SK-N-SH (cell line): ENCODE data around the gene SRPK1. TPM values are rescaled to one million over a fixed set of nuclear protein-coding genes. Genes with fewer than 3 reads are reported as not detected.

Experiments
- CTCF ChIA-PET: fragments of 300-600, 350-600 bp; formaldehyde crosslinking; extraction: SDS; loops from one replicate; lab custom pipeline; 2021; lab: Yijun Ruan, JAX
- POLR2A ChIA-PET: fragments of 350-600 bp; sonication (Branson Sonifier 250); formaldehyde crosslinking; extraction: SDS; loops from one replicate; lab custom pipeline; 2020; ENCODE audit warnings: antibody characterized with exemption, inconsistent platforms; lab: Yijun Ruan, JAX
- DNase-seq: peaks from one replicate; pipeline ENCODE4 v3.0.0; 2012
- H2AFZ ChIP-seq: fragments of 200-600 bp; sonication (generic); 2 replicates; pipeline ENCODE4 v1.8.1; 2016; ENCODE audit warnings: antibody characterized with exemption, mild to moderate bottlenecking, low read depth
- H3F3A ChIP-seq: fragments of 200-600 bp; sonication (generic); replicated peaks from 2 replicates; pipeline ENCODE3; 2016; ENCODE audit warnings: antibody characterized with exemption, mild to moderate bottlenecking; ENCODE audit not compliant: insufficient read depth
- H3K27ac ChIP-seq, 2 experiments: fragments of 200-500 bp in 1 of 2; fragments of 200-600 bp in 1 of 2; sonication (Bioruptor generic) in 1 of 2; sonication (generic), shearing (Covaris generic) in 1 of 2; 2 replicates each; pipeline versions ENCODE4 v1.5.1 to v1.6.1; 2014 to 2016; ENCODE audit warnings: low read depth in 2 of 2, inconsistent platforms in 1 of 2, low read length in 1 of 2, mild to moderate bottlenecking in 1 of 2, mixed read lengths in 1 of 2
- H3K27me3 ChIP-seq: fragments of 200-600 bp; sonication (generic), shearing (Covaris generic); 2 replicates; pipeline ENCODE4 v1.6.1; 2016; ENCODE audit warnings: mixed run types; ENCODE audit not compliant: insufficient read depth
- H3K36me3 ChIP-seq, 2 experiments: fragments of 200-500 bp in 1 of 2; fragments of 200-600 bp in 1 of 2; sonication (Bioruptor generic) in 1 of 2; sonication (generic) in 1 of 2; replicated peaks in 1 of 2; 2 replicates each; pipeline versions ENCODE3 to v1.5.1; 2014 to 2016; ENCODE audit warnings: low read length in 1 of 2, mild to moderate bottlenecking in 1 of 2; ENCODE audit not compliant: insufficient read depth in 2 of 2, control insufficient read depth in 1 of 2
- H3K4me1 ChIP-seq, 2 experiments: fragments of 200-500 bp in 1 of 2; fragments of 200-600 bp in 1 of 2; sonication (Bioruptor generic) in 1 of 2; sonication (generic), shearing (Covaris generic) in 1 of 2; 2 replicates each; pipeline versions ENCODE4 v1.5.1 to v1.6.1; 2014 to 2016; ENCODE audit warnings: low read depth in 1 of 2, low read length in 1 of 2, mixed run types in 1 of 2; ENCODE audit not compliant: insufficient read depth in 2 of 2, control insufficient read depth in 1 of 2
- H3K4me2 ChIP-seq: fragments of 200-600 bp; sonication (generic), shearing (Covaris generic); 2 replicates; pipeline ENCODE4 v1.6.1; 2017; ENCODE audit warnings: mixed run types
- H3K4me3 ChIP-seq, 2 experiments: fragments of 200-500 bp in 1 of 2; fragments of 200-600 bp in 1 of 2; sonication (Bioruptor generic) in 1 of 2; sonication (generic), shearing (Covaris generic) in 1 of 2; 2 replicates each; pipeline versions ENCODE4 v1.5.1 to v1.8.1; 2014 to 2016; ENCODE audit warnings: low read depth in 2 of 2, inconsistent platforms in 1 of 2, low read length in 1 of 2, mild to moderate bottlenecking in 1 of 2, mixed read lengths in 1 of 2, moderate library complexity in 1 of 2
- H3K79me2 ChIP-seq: fragments of 200-600 bp; sonication (generic); 2 replicates; pipeline ENCODE4 v1.8.1; 2017; ENCODE audit warnings: mild to moderate bottlenecking; ENCODE audit not compliant: insufficient read depth
- H3K9ac ChIP-seq: fragments of 200-600 bp; sonication (generic); 2 replicates; pipeline ENCODE4 v1.6.1; 2017; ENCODE audit warnings: mixed run types
- H3K9me2 ChIP-seq: fragments of 200-600 bp; sonication (generic); 2 replicates; pipeline ENCODE4 v1.6.1; 2017; ENCODE audit warnings: mixed run types
- H3K9me3 ChIP-seq: fragments of 200-600 bp; sonication (generic); 2 replicates; pipeline ENCODE4 v1.6.1; 2017; ENCODE audit warnings: mixed run types, mild to moderate bottlenecking, moderate library complexity
- H4K20me1 ChIP-seq: fragments of 200-600 bp; sonication (generic); 2 replicates; pipeline ENCODE4 v1.6.1; 2017; ENCODE audit warnings: mild to moderate bottlenecking, mixed run types; ENCODE audit not compliant: insufficient read depth
- CHD2 ChIP-seq: fragments of 150-350 bp; IDR thresholded peaks from 2 replicates; pipeline ENCODE4 v1.6.1; 2018; ENCODE audit warnings: low read length; ENCODE audit not compliant: partially characterized antibody
- ELF1 ChIP-seq: IDR thresholded peaks from 2 replicates; pipeline ENCODE4 v1.4.0; 2012
- EP300 ChIP-seq, 2 experiments: IDR thresholded peaks; 2 replicates each; pipeline versions ENCODE4 v1.4.0 to v1.6.1; 2012; ENCODE audit warnings: borderline replicate concordance in 1 of 2, low read depth in 1 of 2, low read length in 1 of 2
- EZH2phosphoT487 ChIP-seq: fragments of 200-600 bp; sonication (generic); IDR thresholded peaks from 2 replicates; pipeline ENCODE4 v1.6.1; 2017; ENCODE audit warnings: low read depth, mixed run types, mild to moderate bottlenecking, antibody characterized with exemption, moderate library complexity, borderline replicate concordance
- FOSL2 ChIP-seq: IDR thresholded peaks from 2 replicates; pipeline ENCODE4 v1.4.0; 2012; ENCODE audit warnings: low read depth, mild to moderate bottlenecking, moderate library complexity, borderline replicate concordance
- FOXJ3 ChIP-seq: sonication (generic); formaldehyde crosslinking; IDR thresholded peaks from 2 replicates; pipeline ENCODE4 v1.5.1; 2020; ENCODE audit warnings: mild to moderate bottlenecking, missing genetic modification reagents
- GATA2 ChIP-seq: sonication (generic); formaldehyde crosslinking; IDR thresholded peaks from 2 replicates; pipeline ENCODE4 v1.5.0; 2020; ENCODE audit warnings: mild to moderate bottlenecking, missing genetic modification reagents
- JUND ChIP-seq: IDR thresholded peaks from 2 replicates; pipeline ENCODE4 v1.4.0; 2012
- MXI1 ChIP-seq: IDR thresholded peaks from 2 replicates; pipeline ENCODE4 v1.6.1; 2012; ENCODE audit warnings: mild to moderate bottlenecking, low read depth, low read length, improper control_type of control experiment
- RAD21 ChIP-seq: IDR thresholded peaks from 2 replicates; pipeline ENCODE4 v1.6.1; 2012; ENCODE audit warnings: mild to moderate bottlenecking, low read length
- RXRA ChIP-seq: IDR thresholded peaks from 2 replicates; pipeline ENCODE4 v1.4.0; 2012; ENCODE audit warnings: low read depth, mild to moderate bottlenecking, borderline replicate concordance
- SMC3 ChIP-seq: IDR thresholded peaks from 2 replicates; pipeline ENCODE4 v1.6.1; 2012; ENCODE audit warnings: low read depth, low read length, improper control_type of control experiment
- TAF1 ChIP-seq: IDR thresholded peaks from 2 replicates; pipeline ENCODE4 v1.6.1; 2012; ENCODE audit warnings: low read depth, mild to moderate bottlenecking, low read length, moderate library complexity, borderline replicate concordance
- YY1 ChIP-seq: IDR thresholded peaks from 2 replicates; pipeline ENCODE4 v1.4.0; 2012; ENCODE audit warnings: low read depth, mild to moderate bottlenecking
- WGBS: methylation state at CpG from one replicate; pipeline ENCODE4 v1.1.6; 2017; ENCODE audit warnings: low lambda C conversion rate; 5-methylcytosine and 5-hydroxymethylcytosine counted together
- polyA plus RNA-seq, 3 experiments: library from polyadenylated mRNA; depleted of rRNA; stranded (reverse); fragments of >200 nt; gene quantifications; 2 replicates each; pipeline ENCODE4 v1.2.3, GENCODE V29; 2012
- TF ChIP-seq, protein P1 (sequence below): IDR thresholded peaks from 2 replicates; pipeline ENCODE4 v1.6.1; 2012; ENCODE audit warnings: mild to moderate bottlenecking, low read depth, low read length, moderate library complexity
- TF ChIP-seq, protein P2 (sequence below): fragments of 150-350 bp; IDR thresholded peaks from 2 replicates; pipeline ENCODE4 v1.6.1; 2016; ENCODE audit warnings: mild to moderate bottlenecking, low read depth, low read length
- TF ChIP-seq, protein P3 (sequence below): IDR thresholded peaks from 2 replicates; pipeline ENCODE4 v1.4.0; 2012; ENCODE audit warnings: low read depth, borderline replicate concordance
- TF ChIP-seq, protein P4 (sequence below): IDR thresholded peaks from 2 replicates; pipeline ENCODE4 v1.4.0; 2012; ENCODE audit warnings: low read depth
- TF ChIP-seq, protein P5 (sequence below): fragments of 200-600 bp; sonication (generic); IDR thresholded peaks from 2 replicates; pipeline ENCODE4 v1.6.1; 2017; ENCODE audit warnings: antibody characterized with exemption, mild to moderate bottlenecking, moderate library complexity

Gene SRPK1
- polyA plus RNA-seq, 1 of the 3 experiments (the other 2 are of a cell fraction): 10.6 TPM

DNA sequence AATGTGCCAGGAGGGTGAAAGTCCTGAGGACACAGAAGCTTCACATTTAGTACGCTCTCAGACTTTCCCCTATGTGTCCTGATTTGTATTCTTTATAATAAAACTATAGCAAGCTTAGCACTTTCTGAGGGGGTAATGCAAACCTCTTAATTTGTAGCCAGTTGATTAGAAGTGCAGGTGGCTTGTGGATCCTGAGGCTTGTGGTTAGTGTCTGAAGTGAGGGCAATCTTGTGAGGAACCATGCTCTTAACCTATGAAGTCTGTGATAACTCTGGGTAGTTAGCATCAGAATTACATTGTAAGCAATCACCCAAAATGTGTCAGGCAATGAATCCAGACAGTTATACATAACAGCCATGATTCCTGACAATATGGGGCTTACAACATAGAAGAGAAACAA lies 64.6 kb downstream of the SRPK1 start:
- no peak for TF ChIP-seq YY1
- POLR2A ChIA-PET: no interaction called here

DNA sequence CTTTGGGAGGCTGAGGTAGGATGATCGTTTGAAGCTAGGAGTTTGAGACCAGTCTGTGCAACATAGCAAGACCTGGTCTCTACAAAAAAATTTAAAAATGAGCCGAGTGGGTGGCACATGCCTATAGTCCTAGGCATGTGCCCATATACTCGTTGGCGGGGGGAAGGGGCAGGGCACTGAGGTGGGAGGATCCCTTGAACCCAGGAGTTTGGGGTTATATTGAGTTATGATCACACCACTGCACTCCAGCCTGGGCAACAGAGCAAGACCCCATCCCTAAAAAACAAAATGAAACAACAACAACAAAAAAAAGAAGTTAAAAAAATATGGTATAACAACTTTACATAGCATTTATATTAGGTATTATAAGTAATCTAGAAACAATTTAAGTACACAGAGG lies 67.9 kb downstream of the SRPK1 start:
- ChIA-PET POLR2A (no interaction called here), CTCF (interaction anchor here (1.1 kb wide), 1 partner anchor 9 kb away, joined by 6 read pairs; no protein-coding TSS in a partner anchor)
- Histone ChIP-seq H4K20me1 (no peaks in the 10 kb centered on the region), H3K36me3 (peaks cover 40 to 69% of the 10 kb centered on the region in 2 experiments), H3K9me2 (no peaks in the 10 kb centered on the region), H3K27me3 (no peaks in the 10 kb centered on the region), H3K79me2 (no peaks in the 10 kb centered on the region; the same call in 1 of the 2 replicates), H3K9ac (no peak overlapping the region), H3K4me2 (no peak overlapping the region), H3K9me3 (no peaks in the 10 kb centered on the region)
- no peak for DNase-seq
- WGBS: 93% methylated on average over 4 of the region's 4 CpGs
- TF ChIP-seq RXRA (no peak), FOSL2 (no peak), RAD21 (no peak), MXI1 (no peak), ELF1 (no peak), FOXJ3 (CRISPR knock-in tag) (no peak), JUND (no peak), EP300 (IDR thresholded peaks at IDR 0.05; ENCODE audit: borderline replicate concordance in 1 of 2, low read depth in 1 of 2, low read length in 1 of 2) (no peak), SMC3 (no peak), YY1 (no peak), TAF1 (no peak), EZH2phosphoT487 (no peak), GATA2 (no peak), CHD2 (no peak)
- TF ChIP-seq, protein P1, sequence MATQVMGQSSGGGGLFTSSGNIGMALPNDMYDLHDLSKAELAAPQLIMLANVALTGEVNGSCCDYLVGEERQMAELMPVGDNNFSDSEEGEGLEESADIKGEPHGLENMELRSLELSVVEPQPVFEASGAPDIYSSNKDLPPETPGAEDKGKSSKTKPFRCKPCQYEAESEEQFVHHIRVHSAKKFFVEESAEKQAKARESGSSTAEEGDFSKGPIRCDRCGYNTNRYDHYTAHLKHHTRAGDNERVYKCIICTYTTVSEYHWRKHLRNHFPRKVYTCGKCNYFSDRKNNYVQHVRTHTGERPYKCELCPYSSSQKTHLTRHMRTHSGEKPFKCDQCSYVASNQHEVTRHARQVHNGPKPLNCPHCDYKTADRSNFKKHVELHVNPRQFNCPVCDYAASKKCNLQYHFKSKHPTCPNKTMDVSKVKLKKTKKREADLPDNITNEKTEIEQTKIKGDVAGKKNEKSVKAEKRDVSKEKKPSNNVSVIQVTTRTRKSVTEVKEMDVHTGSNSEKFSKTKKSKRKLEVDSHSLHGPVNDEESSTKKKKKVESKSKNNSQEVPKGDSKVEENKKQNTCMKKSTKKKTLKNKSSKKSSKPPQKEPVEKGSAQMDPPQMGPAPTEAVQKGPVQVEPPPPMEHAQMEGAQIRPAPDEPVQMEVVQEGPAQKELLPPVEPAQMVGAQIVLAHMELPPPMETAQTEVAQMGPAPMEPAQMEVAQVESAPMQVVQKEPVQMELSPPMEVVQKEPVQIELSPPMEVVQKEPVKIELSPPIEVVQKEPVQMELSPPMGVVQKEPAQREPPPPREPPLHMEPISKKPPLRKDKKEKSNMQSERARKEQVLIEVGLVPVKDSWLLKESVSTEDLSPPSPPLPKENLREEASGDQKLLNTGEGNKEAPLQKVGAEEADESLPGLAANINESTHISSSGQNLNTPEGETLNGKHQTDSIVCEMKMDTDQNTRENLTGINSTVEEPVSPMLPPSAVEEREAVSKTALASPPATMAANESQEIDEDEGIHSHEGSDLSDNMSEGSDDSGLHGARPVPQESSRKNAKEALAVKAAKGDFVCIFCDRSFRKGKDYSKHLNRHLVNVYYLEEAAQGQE: no peak
- TF ChIP-seq, protein P2, sequence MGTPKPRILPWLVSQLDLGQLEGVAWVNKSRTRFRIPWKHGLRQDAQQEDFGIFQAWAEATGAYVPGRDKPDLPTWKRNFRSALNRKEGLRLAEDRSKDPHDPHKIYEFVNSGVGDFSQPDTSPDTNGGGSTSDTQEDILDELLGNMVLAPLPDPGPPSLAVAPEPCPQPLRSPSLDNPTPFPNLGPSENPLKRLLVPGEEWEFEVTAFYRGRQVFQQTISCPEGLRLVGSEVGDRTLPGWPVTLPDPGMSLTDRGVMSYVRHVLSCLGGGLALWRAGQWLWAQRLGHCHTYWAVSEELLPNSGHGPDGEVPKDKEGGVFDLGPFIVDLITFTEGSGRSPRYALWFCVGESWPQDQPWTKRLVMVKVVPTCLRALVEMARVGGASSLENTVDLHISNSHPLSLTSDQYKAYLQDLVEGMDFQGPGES: no peak
- TF ChIP-seq, protein P3, sequence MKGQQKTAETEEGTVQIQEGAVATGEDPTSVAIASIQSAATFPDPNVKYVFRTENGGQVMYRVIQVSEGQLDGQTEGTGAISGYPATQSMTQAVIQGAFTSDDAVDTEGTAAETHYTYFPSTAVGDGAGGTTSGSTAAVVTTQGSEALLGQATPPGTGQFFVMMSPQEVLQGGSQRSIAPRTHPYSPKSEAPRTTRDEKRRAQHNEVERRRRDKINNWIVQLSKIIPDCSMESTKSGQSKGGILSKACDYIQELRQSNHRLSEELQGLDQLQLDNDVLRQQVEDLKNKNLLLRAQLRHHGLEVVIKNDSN: no peak
- TF ChIP-seq, protein P4, sequence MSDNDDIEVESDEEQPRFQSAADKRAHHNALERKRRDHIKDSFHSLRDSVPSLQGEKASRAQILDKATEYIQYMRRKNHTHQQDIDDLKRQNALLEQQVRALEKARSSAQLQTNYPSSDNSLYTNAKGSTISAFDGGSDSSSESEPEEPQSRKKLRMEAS: no peak
- TF ChIP-seq, protein P5, sequence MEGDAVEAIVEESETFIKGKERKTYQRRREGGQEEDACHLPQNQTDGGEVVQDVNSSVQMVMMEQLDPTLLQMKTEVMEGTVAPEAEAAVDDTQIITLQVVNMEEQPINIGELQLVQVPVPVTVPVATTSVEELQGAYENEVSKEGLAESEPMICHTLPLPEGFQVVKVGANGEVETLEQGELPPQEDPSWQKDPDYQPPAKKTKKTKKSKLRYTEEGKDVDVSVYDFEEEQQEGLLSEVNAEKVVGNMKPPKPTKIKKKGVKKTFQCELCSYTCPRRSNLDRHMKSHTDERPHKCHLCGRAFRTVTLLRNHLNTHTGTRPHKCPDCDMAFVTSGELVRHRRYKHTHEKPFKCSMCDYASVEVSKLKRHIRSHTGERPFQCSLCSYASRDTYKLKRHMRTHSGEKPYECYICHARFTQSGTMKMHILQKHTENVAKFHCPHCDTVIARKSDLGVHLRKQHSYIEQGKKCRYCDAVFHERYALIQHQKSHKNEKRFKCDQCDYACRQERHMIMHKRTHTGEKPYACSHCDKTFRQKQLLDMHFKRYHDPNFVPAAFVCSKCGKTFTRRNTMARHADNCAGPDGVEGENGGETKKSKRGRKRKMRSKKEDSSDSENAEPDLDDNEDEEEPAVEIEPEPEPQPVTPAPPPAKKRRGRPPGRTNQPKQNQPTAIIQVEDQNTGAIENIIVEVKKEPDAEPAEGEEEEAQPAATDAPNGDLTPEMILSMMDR: no peak
- TF ChIP-seq, all 33 proteins: peak for 0
- Histone ChIP-seq H3K27ac (no peak overlapping the region), H3K4me3 (no peak overlapping the region), H2AFZ (no peak overlapping the region), H3K4me1 (no peaks in the 10 kb centered on the region), H3F3A (no peaks in the 10 kb centered on the region)

More for the DNA sequence above, 64.6 kb downstream of the SRPK1 start:
- CTCF ChIA-PET: no interaction called here
- Histone ChIP-seq H3K4me2 (no peak overlapping the region), H3F3A (no peaks in the 10 kb centered on the region), H3K27me3 (no peaks in the 10 kb centered on the region), H3K27ac (no peak overlapping the region), H4K20me1 (no peaks in the 10 kb centered on the region), H2AFZ (no peak overlapping the region), H3K79me2 (no peaks in the 10 kb centered on the region), H3K36me3 (peaks cover 48 to 59% of the 10 kb centered on the region in 2 experiments), H3K4me1 (no peaks in the 10 kb centered on the region), H3K9ac (no peak overlapping the region), H3K9me2 (no peaks in the 10 kb centered on the region), H3K9me3 (no peaks in the 10 kb centered on the region), H3K4me3 (no peak overlapping the region)
- 100% methylated on average over 1 of the region's 1 CpG for WGBS
- no peak for DNase-seq
